Adrenal gland (tissue), 12 donors: Measurements from ENCODE around the gene NUPR1. TPM values are rescaled to one million over a fixed set of nuclear protein-coding genes. Genes with fewer than 3 reads are reported as not detected.

Experiments used
- DNase-seq, 7 donors: peaks; one replicate each; pipeline ENCODE4 v3.0.0-alpha.2; 2019 to 2020
- H3K27ac ChIP-seq, 5 donors: fragments of 200-600 bp; sonication (generic) in 4 of 5; 1 replicate in 3 of 5; 2 replicates in 2 of 5; pipeline versions ENCODE4 v1.5.1 to v1.8.0; 2016 to 2020; ENCODE audit warnings: mild to moderate bottlenecking in 1 of 5
- H3K27me3 ChIP-seq: fragments of 200-600 bp; 2 replicates; pipeline ENCODE4 v1.8.0; 2021
- H3K36me3 ChIP-seq, 2 donors: fragments of 200-600 bp; replicated peaks in 1 of 2; 1 replicate in 1 of 2; 2 replicates in 1 of 2; pipeline versions ENCODE4 v1.5.1 to v1.8.0; 2018 to 2022
- H3K4me1 ChIP-seq, 2 donors: fragments of 200-600 bp; replicated peaks in 1 of 2; 1 replicate in 1 of 2; 2 replicates in 1 of 2; pipeline versions ENCODE4 v1.5.1 to v1.8.0; 2018 to 2021
- H3K4me3 ChIP-seq, 4 donors: fragments of 200-600 bp; sonication (generic) in 3 of 4; one replicate each; pipeline ENCODE4 v1.5.1; 2016 to 2018
- H3K9me3 ChIP-seq, 3 donors: fragments of 200-600 bp; sonication (generic) in 1 of 3; replicated peaks in 1 of 3; 1 replicate in 2 of 3; 2 replicates in 1 of 3; pipeline versions ENCODE4 v1.5.1 to v1.8.0; 2016 to 2021
- CTCF ChIP-seq, 6 experiments: fragments of 450-650 bp in 4 of 6; fragments of 200-600 bp in 2 of 6; sonication (generic) in 1 of 6; IDR thresholded peaks; 1 replicate in 5 of 6; 2 replicates in 1 of 6; pipeline versions ENCODE4 v1.5.1 to v1.8.0; 2016 to 2021; ENCODE audit warnings: antibody characterized with exemption in 6 of 6, mild to moderate bottlenecking in 2 of 6, moderate library complexity in 1 of 6
- POLR2A ChIP-seq, 2 donors: fragments of 450-650 bp; IDR thresholded peaks; one replicate each; pipeline ENCODE4 v1.6.1; 2017; ENCODE audit warnings: antibody characterized with exemption in 2 of 2, mild to moderate bottlenecking in 2 of 2, moderate library complexity in 1 of 2
- WGBS, 4 donors: extraction: QIAGEN DNeasy Blood & Tissue Kit in 2 of 4; methylation state at CpG; one replicate each; pipeline versions ENCODE4 v1.1.5 to v1.1.7; 2013 to 2017; 5-methylcytosine and 5-hydroxymethylcytosine counted together
- intact Hi-C, 2 donors: fragments of 100-400 bp; cut with DNase I; formaldehyde crosslinking; loops; one replicate each; pipeline versions ENCODE4 v1.14.1 to v1.15.0; 2022 to 2023
- polyA plus RNA-seq, 3 donors: library from polyadenylated mRNA; stranded (reverse); fragments of 200-250 nt in 2 of 3; fragments of 350-450 nt in 1 of 3; fragmentation: Illumina TruSeq in 1 of 3; extraction: RNeasy Lipid Tissue Mini Kit (QIAGEN cat#74804) in 1 of 3; gene quantifications; one replicate each; pipeline ENCODE4 v1.2.3, GENCODE V29; 2013 to 2014
- total RNA-seq, 9 donors: library from RNA; depleted of rRNA in 4 of 9; stranded (reverse); fragments of >200 nt in 4 of 9; fragments of 120-200 nt in 1 of 9; fragmentation: NEBNext Ultra II Directional in 1 of 9; extraction: Animal tissue kit (Norgen Biotek cat#: 25700) in 1 of 9; gene quantifications; one replicate each; pipeline versions ENCODE4 v1.1.0 to v1.2.4, GENCODE V29; 2013 to 2023
- donor health status: healthy with polysubstance abuse.
- donor health status: Bipolar disorder and iron deficiency.
- donor health status: DM: yes; HTN: yes; CAD: no.
- donor health status: DM: no; HTN: no; CAD: no.
- donor health status: DM: no; HTN: no; CAD: no.
- donor health status: DM: yes; HTN: yes; CAD: no.

NUPR1 gene
- total and polyA plus RNA-seq, 12 donors = 4.9 to 746 (median 226) TPM

DNA sequence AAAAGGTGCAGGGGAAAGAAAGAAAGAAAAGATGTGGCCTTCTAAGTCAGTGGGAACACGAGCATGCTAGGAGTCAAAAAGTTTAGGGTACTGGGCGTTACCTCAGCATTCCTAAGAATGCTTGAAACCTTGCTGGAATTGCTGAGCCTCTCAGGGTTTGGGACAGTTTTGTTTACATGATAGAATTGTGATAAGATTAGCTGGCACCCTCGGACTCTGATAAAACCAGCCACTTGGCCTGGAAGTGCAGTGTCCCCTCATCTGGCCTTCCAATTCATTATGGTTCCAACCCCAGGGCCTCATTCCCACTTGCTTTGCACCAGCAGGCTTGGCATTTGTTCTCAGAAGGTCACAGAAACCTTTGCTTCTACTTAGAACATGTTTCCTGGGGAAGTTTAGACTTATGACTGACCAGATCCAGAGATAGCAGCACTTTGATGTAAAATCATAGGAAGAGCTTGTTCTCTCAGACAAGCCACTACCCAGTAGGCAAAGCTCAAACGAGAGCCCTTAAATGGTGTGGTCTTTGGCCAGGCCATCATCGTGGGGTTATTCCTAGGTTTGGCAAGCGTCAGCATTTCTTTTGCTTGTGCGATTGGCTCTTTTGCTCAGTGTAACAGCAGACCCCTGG lies 22.9 kb upstream of the NUPR1 start:
- H3K27ac ChIP-seq = peak overlapping the region in 3 of 5 donors; percentile 27 to 67 (median 28)
- peaks cover 14 to 15% of the 10 kb centered on the region in 2 donors for H3K4me1 ChIP-seq
- no peak for TF ChIP-seq POLR2A (IDR thresholded peaks at IDR 0.05)
- no peak for TF ChIP-seq CTCF (IDR thresholded peaks at IDR 0.05)
- intact Hi-C loops = no loop called here
- no peaks in the 10 kb centered on the region for H3K27me3 ChIP-seq
- DNase-seq = peak in 5 of 7 donors; percentile 11 to 58 (median 47)
- WGBS, 4 donors = 41 to 49% (median 42%) methylated on average over 6 to 7 of the region's 7 CpGs
- H3K9me3 ChIP-seq = no peaks in the 10 kb centered on the region
- H3K36me3 ChIP-seq = no peaks in the 10 kb centered on the region
- no peak overlapping the region for H3K4me3 ChIP-seq

DNA sequence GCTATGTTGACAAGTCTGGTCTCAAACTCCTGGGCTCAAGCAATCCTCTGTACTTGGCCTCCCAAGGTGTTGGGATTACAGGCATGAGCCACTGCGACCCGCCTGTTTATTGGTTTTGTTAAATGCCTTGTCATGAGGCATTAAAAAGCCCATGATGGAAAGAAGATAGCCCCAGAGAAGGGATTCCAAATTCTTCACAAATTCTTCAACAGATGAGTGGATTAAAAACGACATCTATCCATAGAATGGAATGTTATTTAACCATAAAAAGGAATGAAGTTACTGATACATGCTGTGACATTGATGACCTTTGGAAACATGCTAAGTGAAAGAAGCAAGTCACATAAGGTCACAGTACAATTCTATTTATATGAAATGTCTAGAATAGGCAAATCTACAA lies 19.7 kb upstream of the NUPR1 start:
- Histone ChIP-seq H3K27ac (no peak overlapping the region), H3K9me3 (no peaks in the 10 kb centered on the region), H3K27me3 (no peaks in the 10 kb centered on the region), H3K4me3 (no peak overlapping the region), H3K36me3 (no peaks in the 10 kb centered on the region), H3K4me1 (peaks cover 20 to 29% of the 10 kb centered on the region in 2 donors)
- DNase-seq = no peak
- intact Hi-C loops = no loop called here
- no peak for TF ChIP-seq POLR2A (IDR thresholded peaks at IDR 0.05)
- no peak for TF ChIP-seq CTCF (IDR thresholded peaks at IDR 0.05)
- 76 to 90% (median 83%) methylated on average over 3 of the region's 3 CpGs for WGBS, 4 donors

DNA sequence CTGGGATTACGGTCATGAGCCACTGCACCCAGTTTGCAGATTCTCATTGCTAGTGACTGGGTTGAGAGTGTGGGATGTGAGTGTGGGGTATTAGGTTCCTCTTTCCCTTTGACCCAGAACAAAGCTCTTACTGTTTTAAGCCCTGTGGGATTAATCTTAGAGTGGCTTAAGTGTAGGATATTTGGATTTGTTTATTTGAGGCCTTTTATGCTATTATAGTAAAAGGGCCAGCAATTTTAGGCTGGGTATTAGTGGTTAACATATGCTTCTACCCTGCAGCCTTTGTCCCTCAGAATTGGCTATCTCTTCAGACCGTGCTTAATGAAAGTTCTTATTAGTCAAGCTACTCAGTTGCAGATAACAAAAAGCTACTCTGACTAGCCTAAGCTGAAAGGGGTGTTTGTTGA lies 18.1 kb upstream of the NUPR1 start:
- intact Hi-C loops = no loop called here
- DNase-seq = no peak

DNA sequence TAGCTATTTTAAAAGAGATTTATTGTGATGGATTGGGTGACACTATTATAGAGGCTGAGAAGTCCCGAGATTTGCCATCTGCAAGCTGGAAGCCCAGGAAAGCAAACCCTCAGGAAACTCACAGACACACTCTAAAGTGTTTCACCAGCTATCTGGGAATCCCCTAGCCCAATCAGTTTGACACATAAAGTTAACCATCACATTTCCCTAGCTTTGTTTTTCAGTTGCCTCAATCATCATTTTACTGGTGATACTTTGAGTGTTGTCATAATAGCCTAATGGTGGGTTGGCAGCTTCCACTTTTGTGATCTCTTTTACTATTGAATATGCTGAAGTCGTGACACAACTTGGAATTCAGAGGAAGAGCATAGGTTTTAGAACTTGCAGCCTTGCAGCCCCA lies 16.8 kb upstream of the NUPR1 start:
- no peak for DNase-seq
- Histone ChIP-seq H3K4me3 (no peak overlapping the region), H3K4me1 (peaks cover 5 to 15% of the 10 kb centered on the region in 2 donors), H3K9me3 (no peaks in the 10 kb centered on the region), H3K36me3 (no peaks in the 10 kb centered on the region), H3K27ac (no peak overlapping the region), H3K27me3 (no peaks in the 10 kb centered on the region)
- intact Hi-C loops = no loop called here
- TF ChIP-seq POLR2A (IDR thresholded peaks at IDR 0.05) (no peak), CTCF (IDR thresholded peaks at IDR 0.05) (no peak)
- 89 to 93% (median 90%) methylated on average over 2 of the region's 2 CpGs for WGBS, 4 donors

More for the DNA sequence above, 18.1 kb upstream of the NUPR1 start:
- no peaks in the 10 kb centered on the region for H3K36me3 ChIP-seq
- no peak for TF ChIP-seq CTCF (IDR thresholded peaks at IDR 0.05)
- TF ChIP-seq POLR2A (IDR thresholded peaks at IDR 0.05) = no peak
- H3K4me3 ChIP-seq = no peak overlapping the region
- H3K9me3 ChIP-seq = no peaks in the 10 kb centered on the region
- H3K27me3 ChIP-seq = no peaks in the 10 kb centered on the region
- H3K27ac ChIP-seq = no peak overlapping the region
- 79 to 86% (median 85%) methylated on average over 2 of the region's 2 CpGs for WGBS, 4 donors
- peaks cover 14 to 22% of the 10 kb centered on the region in 2 donors for H3K4me1 ChIP-seq
